ENCODE measurements around the gene ACOXL.

GRCh38 chr2:110971811-110972210, 239.4 kb downstream of the ACOXL start:
- no peak for TF ChIP-seq CTCF (IDR thresholded peaks at IDR 0.05)
- TF ChIP-seq POLR2A (IDR thresholded peaks at IDR 0.05) = no peak

Measured in right lobe of liver (tissue), 4 donors.